C4-2B (cell line): ENCODE results near the gene DCUN1D5.
A peak's percentile ranks its signal among the peaks of the same experiment; 100 is the strongest.

Experiments used
- H3K27ac ChIP-seq: fragments of 450-650 bp; 2 replicates; pipeline ENCODE4 v1.5.1; 2017
- CTCF ChIP-seq: fragments of 450-650 bp; conservative IDR thresholded peaks from 2 replicates; pipeline ENCODE4 v1.5.1; 2017; ENCODE audit warnings: mild to moderate bottlenecking
- ZFX ChIP-seq: fragments of 450-650 bp; IDR thresholded peaks from 2 replicates; pipeline ENCODE4 v1.6.1; 2017

DCUN1D5 gene

GRCh38 chr11:103108933-103109817, 17.2 kb upstream of the DCUN1D5 start, which contains the start of gene DYNC2H1:
TSS of gene DYNC2H1 (plus strand) at chr11:103109426. CDS start at chr11:103109575, 149 bp downstream.
- TF ChIP-seq ZFX: no peak
- peak; percentile 80 for TF ChIP-seq CTCF
- peak within 1 kb of the TSS; percentile 76 for H3K27ac ChIP-seq

- TF ChIP-seq ZFX (no peak), CTCF (no peak)
- no peak overlapping the region for H3K27ac ChIP-seq
Measured at GRCh38 chr11:103097279-103097678, 5.3 kb upstream of the DCUN1D5 start.

GRCh38 chr11:103091064-103091800, 728 bp downstream of the DCUN1D5 start:
- H3K27ac ChIP-seq: peak overlapping the region; percentile 96
- TF ChIP-seq ZFX (no peak), CTCF (no peak)

GRCh38 chr11:103086461-103086860, 5.5 kb downstream of the DCUN1D5 start:
- H3K27ac ChIP-seq: no peak overlapping the region
- TF ChIP-seq CTCF (no peak), ZFX (no peak)

- TF ChIP-seq ZFX: no peak
- TF ChIP-seq CTCF: no peak
- no peak overlapping the region for H3K27ac ChIP-seq
Measured at GRCh38 chr11:103085758-103086365, 6.1 kb downstream of the DCUN1D5 start.

- TF ChIP-seq CTCF (no peak), ZFX (no peak)
- H3K27ac ChIP-seq: no peak overlapping the region
Measured at GRCh38 chr11:103079833-103080232, 12.1 kb downstream of the DCUN1D5 start.

- no peak for TF ChIP-seq CTCF
- TF ChIP-seq ZFX: no peak
- H3K27ac ChIP-seq: no peak overlapping the region
Measured at GRCh38 chr11:103078710-103079109, 13.2 kb downstream of the DCUN1D5 start.
